ENCODE results near the gene DYNC1LI1.

DYNC1LI1 gene

DNA sequence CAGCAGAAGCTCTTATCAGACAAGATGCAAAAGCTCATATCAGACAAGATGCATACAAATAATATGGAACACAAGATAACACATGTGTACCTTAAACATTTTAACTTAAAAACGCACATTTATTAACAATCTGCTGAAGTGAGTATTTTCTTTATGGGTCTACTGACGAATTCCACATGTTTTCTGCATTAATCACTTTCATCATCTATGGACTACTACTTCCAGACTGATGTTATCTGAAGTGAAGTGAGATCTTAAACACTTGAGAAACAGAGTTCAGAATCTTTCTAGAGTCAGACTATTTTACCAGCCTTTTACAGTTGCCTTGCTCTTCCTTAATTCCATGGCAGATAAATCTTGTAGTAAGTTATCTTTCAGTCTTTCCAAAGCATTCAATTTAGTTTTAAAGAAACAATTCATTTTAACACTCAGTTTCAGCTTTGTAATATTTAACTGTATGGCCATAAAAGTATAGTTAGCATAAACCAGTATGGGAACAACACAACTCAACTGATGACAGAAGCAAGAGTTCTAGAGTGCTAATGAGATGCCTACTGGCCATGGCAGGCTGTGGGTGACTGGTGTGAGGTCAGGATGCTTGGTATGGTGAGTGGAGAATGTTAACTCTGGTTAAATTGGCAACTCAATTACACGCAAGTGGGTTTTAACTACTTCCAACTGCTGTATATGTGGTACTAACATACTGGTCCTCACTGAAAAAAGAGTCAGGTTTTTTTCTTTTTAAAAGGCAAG is 77.8 kb downstream of the DYNC1LI1 start:
- peak; percentile 30 for ATAC-seq

DNA sequence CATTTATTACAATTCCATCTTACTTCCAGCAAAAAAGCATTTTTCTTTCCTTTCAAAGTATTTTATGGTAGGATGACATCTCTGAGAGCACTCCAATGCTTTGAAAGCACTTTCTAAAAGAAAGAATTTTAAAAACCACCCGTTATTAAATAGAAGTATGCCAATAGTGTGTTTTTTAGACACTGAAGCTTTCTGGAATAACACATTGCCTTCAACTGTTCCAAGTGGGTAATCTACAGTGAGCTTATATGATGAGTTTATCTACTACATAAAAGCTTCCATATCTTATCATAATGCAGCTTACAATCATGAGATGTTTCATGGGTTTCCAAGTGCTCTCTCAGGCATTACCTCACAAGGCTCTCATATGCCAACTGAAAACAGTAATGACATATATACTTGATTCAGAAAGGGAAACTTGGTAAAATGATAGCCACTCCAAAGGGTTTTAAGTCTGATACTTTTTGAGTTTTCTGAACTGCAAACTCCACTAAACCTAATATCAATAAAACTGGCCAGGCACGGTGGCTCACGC is 82.1 kb downstream of the DYNC1LI1 start:
- DNase-seq = no peak
- ATAC-seq = no peak

More for the DNA sequence above, 77.8 kb downstream of the DYNC1LI1 start:
- no peak for DNase-seq

DNA sequence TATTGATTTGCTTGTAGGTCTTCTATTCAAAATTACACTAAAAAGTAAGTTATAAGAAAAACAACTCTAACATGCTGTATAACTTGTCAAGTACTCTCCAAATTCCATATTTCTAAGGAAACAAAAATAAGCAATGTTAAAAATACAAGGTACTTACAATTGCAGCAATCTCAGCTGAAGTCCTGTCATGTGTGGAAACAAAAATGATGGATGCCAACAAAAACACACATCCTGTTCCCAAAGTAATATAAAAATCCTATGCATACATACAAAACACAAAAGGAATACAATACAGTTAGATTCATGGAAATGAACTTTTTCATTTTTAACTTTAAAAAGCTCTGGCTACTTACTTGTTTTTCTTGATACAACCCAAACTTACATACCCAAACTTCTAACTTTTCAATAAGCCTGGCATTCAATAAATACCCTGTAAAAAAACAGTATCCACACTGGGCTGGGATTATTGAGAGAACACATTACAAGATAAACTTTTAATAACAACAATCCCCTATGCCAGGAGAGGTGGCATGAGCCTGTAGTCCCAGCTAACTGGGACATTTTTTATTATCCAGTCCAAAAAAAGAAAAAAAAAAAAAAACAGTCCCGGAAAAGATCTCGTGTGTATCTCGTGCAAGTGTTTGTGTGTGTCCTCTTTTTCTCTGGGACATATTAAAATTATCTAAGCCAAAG is 82.7 kb downstream of the DYNC1LI1 start:
- DNase-seq (no peak), ATAC-seq (no peak)

DNA sequence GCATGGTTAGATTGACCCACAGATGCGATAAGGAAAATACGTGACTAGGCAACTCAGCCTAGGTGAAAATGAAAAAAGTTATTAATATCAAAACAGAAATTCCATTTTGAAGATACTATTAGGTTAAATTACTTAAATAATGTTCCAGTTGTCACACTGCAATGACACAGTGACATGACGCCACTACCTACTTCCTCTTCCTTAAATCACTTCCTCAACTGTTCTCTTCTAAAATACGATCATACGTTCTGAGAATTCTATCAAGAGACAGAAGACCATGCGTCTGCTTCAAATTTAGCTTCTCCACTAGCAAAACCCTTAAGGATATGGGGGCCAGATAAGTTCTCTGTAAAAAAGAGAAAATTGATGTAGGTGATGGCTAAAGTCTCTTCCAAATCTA is 86.2 kb downstream of the DYNC1LI1 start:
- ATAC-seq (no peak), DNase-seq (no peak)

- ATAC-seq = no peak
These were observed 86.9 kb downstream of the DYNC1LI1 start for GRCh38 chr3:32483772-32484171.

GRCh38 chr3:32482693-32483092 is 88.0 kb downstream of the DYNC1LI1 start:
- no peak for ATAC-seq
- DNase-seq = no peak

More at GRCh38 chr3:32483772-32484171, 86.9 kb downstream of the DYNC1LI1 start:
- no peak for DNase-seq

DNA sequence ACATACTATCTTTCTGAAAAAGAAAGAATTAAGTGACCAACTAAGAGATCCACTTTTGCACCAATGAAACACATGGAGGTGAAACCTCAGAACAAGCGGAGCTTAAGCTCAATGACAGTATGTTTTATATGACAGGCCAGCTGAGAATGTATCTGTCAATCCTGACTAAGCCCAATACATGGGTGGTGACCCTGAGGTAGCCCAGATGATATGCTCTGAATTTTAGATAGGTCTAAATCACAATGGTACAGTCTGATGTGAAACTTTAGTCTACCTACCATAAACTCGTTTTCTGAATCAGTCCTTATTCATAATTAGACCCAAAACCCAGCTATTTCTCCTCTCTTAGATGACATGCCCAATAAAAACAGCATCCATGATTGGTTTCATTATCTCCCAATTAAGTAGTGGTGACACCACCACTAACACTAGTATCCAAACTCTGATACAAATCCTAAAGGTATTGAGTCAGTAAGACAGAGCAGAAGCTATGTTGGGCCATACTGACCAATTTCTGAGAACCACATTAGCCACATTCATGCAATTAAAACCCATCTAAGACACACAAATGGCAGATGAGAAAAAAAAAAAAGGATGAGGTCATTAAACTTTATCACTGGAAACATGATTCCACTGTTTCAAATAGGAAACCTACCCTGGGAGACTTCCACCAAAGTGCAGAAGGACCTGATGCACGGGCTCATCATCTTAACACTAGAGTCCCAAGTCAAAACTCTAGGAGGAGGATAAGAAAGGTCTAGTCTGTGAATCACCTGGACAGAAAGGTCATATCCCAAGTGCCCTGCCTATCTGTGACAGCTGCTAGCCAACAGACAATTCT is 88.6 kb downstream of the DYNC1LI1 start:
- no peak for DNase-seq

DNA sequence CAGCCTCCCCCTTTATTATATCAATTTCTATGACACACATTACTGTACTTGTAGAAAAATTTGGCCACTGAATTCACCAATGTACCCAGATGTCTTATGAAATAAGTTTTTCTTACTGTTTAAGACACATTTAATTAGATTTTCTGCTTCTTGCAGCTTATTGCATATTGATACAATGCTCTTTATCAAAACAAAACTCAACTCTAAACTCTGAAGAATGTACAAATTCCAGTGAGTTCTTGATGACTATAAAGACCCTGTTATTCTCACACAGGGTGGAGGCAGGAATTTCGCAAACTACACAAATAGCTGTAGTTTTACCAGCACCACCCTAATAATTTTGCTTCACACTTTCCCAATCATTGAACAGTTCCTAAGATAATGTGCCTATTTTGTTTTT is 90.1 kb downstream of the DYNC1LI1 start:
- DNase-seq (no peak), ATAC-seq (no peak)

More for the DNA sequence above, 88.6 kb downstream of the DYNC1LI1 start:
- peak; percentile 65 for ATAC-seq
